GM12874 (cell line): ENCODE measurements around the gene TANGO6.

Source experiments
- TF ChIP-seq, protein P1 (sequence below): IDR thresholded peaks from 2 replicates; pipeline ENCODE4 v1.5.1; 2011; ENCODE audit warnings: low read depth, mild to moderate bottlenecking, control low read depth, low read length, moderate library complexity; ENCODE audit not compliant: insufficient read depth

TANGO6 gene

DNA sequence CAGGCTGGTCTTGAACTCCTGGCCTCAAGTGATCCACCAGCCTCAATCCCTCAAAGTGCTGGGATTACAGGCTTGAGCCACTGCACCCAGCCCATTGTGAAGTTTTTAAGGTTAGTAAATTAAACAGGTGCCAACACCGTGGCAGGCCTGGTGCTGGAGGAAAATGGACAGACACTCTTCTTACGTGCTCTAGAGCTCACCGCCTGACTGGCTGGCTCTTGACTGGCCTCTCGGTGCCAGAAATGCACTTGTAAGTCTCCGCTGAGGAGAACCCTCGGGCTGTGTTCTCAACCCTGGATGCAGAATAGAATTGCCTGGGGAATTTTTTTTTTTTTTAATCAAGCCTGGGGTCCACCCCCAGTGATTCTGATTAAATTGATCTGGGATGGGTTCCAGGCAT, 251.9 kb downstream of the TANGO6 start:
- TF ChIP-seq, protein P1, sequence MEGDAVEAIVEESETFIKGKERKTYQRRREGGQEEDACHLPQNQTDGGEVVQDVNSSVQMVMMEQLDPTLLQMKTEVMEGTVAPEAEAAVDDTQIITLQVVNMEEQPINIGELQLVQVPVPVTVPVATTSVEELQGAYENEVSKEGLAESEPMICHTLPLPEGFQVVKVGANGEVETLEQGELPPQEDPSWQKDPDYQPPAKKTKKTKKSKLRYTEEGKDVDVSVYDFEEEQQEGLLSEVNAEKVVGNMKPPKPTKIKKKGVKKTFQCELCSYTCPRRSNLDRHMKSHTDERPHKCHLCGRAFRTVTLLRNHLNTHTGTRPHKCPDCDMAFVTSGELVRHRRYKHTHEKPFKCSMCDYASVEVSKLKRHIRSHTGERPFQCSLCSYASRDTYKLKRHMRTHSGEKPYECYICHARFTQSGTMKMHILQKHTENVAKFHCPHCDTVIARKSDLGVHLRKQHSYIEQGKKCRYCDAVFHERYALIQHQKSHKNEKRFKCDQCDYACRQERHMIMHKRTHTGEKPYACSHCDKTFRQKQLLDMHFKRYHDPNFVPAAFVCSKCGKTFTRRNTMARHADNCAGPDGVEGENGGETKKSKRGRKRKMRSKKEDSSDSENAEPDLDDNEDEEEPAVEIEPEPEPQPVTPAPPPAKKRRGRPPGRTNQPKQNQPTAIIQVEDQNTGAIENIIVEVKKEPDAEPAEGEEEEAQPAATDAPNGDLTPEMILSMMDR, result no peak

DNA sequence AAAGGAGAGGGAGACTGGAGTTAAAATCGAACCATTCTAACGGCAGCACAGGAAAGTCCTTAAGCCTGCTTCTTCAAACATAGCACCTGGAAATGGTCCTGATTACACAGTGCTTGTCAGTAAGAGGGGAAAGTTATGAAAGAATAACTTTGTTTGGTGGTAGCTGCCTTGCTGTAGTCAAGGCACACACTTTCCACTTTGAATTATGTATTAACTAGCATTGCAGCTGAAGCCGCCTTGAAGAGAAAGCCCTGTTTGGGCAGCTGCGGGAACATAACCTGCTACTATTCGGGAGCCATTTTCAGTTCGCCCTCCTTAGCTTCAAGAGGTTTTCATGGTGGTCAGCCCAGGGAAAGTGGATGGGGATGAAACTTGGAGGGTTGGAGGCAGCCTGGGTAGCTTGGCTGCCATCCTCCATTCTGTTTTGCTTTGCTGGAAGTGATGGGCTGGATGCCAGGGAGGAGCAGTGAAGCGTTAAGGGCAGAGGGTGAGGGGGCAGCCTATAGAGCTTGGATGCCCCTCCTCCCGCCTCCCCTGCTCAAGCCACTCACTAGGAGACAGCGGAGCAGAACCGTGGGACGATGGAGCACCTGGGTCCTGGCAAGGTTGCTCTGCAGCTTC, 256.9 kb downstream of the TANGO6 start:
- TF ChIP-seq, protein P1, result no peak

DNA sequence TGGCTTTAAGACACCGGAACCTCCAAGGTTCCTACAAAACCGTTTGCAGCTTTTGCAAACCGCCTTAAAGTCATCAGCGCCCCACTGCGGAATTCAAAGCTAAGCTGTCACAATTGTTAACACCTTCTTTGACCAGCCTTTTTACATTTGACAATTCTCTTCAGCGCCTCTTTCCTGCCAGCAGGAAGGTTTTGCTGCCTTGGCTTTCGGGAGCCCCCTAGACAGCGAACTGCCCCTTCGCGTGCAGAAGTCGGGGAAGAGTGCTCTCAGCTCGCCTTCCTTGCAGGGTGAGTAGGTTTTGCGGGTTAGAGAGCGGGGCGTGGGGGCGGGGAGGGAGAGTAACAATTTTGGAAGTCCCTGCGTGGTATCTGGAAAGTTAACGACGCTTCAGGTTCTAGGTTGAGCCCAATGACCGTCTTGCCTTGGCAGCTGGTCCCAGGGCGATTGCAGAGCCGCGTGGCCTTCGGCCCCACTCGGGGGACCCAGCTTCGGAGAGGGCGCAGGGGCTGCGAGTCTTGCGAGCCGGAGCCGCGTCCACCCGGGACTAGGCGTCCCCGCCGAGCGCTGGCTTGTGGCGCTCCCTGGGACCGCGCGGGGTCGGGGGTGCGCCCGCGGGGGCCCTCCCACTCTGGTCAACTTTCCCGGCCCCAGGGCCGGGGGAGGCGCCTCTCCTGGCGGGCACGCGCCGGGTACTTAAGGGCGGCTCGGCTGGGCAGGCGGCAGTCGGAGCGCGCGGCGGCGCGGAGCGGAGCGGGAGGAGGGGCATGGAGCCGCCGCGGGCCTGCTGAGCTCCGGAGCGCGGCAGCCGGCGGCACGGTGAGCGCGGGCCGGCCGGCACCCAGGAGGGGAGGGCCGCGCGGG, 262.4 kb downstream of the TANGO6 start, which contains the start of gene HAS3:
Gene HAS3, plus strand, starts transcription at position 153 of the 861 bp plus-strand sequence. CDS start 3,743 bp downstream, outside the sequence.
- TF ChIP-seq, protein P1, result peak; percentile 28; the same call in 1 of the 2 replicates

DNA sequence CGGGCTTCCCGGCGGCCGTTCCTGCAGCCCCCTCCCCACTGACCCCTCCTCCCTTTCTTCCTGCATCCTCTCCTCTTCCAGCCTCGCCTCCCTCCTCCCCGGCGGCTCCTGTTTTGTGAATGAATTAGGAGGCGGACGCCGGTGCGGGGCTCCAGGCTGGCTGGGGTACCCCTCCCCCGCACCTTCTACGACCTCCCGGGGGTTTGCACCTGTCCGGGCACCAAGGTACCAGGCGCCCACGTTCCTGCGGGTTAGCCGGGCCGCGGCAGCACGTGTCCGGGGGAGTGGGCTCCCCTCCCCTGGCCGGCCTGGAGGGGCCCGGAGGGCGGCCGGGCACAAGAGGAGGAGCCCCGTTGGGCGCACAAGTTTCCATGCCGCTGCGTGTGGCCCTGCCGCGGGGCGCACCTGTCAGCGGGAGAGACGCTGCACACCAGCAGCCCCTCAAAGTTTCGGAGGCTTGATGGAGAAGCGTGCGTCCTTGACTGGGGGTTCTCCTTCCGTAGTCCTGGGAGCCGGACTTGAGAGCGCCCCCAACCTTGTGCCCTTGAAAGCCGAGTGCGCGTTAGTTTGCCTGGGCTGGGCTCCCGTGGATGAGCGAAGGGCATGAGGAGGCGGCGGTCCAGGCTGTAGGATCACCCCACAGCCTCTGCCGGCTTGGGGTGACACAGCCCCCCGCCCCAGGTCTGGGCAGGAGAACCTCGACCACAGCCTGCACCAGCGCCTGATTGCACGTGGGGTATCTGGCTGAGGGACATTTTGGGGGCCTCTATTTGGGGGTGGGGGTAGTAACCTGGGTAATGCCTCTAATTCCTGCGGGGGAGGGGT, 263.4 kb downstream of the TANGO6 start:
- TF ChIP-seq, protein P1, result no peak

DNA sequence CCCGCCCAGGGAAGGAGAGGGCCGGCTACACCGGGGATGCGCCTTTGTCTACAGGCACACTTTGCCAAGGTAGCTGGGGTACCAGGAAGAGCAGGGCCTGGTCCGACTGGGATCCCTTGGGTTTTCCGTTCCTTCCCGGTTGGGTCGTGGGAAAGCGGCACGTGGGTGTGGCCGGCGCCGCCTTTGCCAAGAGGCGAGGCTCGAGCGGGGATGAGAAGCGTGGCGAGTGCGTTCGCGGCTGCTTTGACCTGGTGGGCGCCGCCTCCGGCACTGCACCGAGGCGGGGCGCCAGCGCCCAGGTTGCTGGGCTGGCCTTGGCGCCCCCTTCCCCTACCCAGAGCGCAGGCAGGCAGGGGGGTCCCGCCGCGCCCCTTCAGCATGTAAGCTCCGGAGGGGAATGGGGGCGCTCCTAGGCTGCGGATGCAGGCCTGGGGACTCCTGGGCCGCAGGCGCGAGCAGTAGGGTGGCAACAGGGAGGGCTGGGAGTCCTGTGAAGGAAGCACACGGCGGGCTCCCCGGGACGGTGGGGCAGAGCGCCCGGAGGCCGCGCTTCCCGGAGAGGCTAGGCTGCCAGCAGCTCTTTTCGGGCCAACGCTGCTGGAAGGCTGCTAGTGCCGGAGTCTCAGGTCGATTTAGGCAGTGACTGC, 264.1 kb downstream of the TANGO6 start:
- TF ChIP-seq, protein P1, result 0 out of 2 replicates have a peak, but pooled peaks have one; percentile 0

DNA sequence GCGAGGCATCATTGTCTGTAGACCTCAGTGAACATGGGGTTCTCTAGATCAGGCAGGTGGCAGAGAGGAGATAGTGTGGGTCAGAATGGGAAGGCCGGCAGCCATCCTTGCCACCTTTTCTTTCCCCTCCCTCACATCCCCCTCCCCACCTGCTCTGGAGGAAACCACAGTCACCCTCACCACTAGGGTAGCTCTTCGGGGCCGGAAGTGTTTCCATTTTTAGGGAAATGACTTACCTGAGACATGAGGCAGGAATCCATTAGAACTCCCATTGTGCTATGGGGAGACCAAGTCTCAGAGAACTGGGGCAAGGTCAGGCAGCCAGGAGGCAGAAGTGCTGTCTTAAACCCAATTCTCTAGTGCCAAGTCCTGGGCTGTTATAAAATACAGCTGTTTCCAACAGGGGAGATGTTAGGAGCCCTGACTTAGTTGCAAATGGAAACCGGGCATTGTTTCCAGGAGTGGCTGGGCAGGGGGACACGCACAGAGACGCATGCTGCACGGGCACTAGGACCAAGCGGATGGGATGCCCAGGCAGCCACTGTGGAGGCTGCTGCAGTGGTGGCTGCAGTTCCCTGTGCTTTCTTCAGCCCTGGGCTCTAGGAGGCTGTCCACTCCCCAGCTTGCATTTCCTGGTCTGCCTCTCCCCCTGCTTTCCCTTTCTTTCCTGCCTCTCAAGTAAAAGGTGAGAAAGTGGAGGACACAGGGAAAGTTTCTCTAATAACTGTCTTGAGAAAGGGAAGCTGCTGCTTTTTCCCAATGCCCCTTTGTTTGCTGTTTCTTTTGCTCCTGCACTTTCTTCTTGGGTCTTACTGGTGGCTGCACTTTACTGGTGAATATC, 265.0 kb downstream of the TANGO6 start:
- TF ChIP-seq, protein P1, result no peak
